Mesendoderm (in vitro differentiated cells): ENCODE results near the gene METAP1.

Experiments
- DNase-seq: peaks from one replicate; pipeline ENCODE4 v3.0.0; 2013
- H2AK5ac ChIP-seq: 2 replicates; pipeline ENCODE4 v1.6.1; 2013; ENCODE audit warnings: low read length, inconsistent platforms
- H2BK120ac ChIP-seq: 2 replicates; pipeline ENCODE4 v1.6.1; 2013; ENCODE audit warnings: low read depth, mild to moderate bottlenecking, low read length, moderate library complexity, mixed read lengths
- H2BK15ac ChIP-seq: replicated peaks from 2 replicates; pipeline ENCODE4 v1.6.1; 2013; ENCODE audit warnings: low read depth, mild to moderate bottlenecking, moderate library complexity
- H2BK5ac ChIP-seq: 2 replicates; pipeline ENCODE4 v1.6.1; 2013; ENCODE audit warnings: low read length, inconsistent platforms
- H3K18ac ChIP-seq: 2 replicates; pipeline ENCODE4 v1.6.1; 2013; ENCODE audit warnings: mild to moderate bottlenecking, low read length, mixed read lengths
- H3K23ac ChIP-seq: one replicate; pipeline ENCODE4 v1.6.1; 2013; ENCODE audit warnings: low read length
- H3K27ac ChIP-seq: 2 replicates; pipeline ENCODE4 v1.5.1; 2013; ENCODE audit warnings: low read depth, mild to moderate bottlenecking, inconsistent platforms, low read length, moderate library complexity
- H3K27me3 ChIP-seq: 2 replicates; pipeline ENCODE4 v1.6.1; 2013; ENCODE audit warnings: low read length, control low read depth, mild to moderate bottlenecking, inconsistent platforms; ENCODE audit not compliant: insufficient read depth, poor library complexity
- H3K36me3 ChIP-seq: 2 replicates; pipeline ENCODE4 v1.6.1; 2013; ENCODE audit warnings: low read length, inconsistent platforms; ENCODE audit not compliant: control insufficient read depth, insufficient read depth
- H3K4ac ChIP-seq: one replicate; pipeline ENCODE4 v1.6.1; 2013; ENCODE audit warnings: low read depth, mild to moderate bottlenecking, low read length, moderate library complexity
- H3K4me1 ChIP-seq: 2 replicates; pipeline ENCODE4 v1.6.1; 2013; ENCODE audit warnings: low read depth, low read length, inconsistent platforms; ENCODE audit not compliant: control insufficient read depth
- H3K4me2 ChIP-seq: 2 replicates; pipeline ENCODE4 v1.6.1; 2013; ENCODE audit warnings: low read length
- H3K4me3 ChIP-seq: 2 replicates; pipeline ENCODE4 v1.5.1; 2013; ENCODE audit warnings: mild to moderate bottlenecking, low read length
- H3K56ac ChIP-seq: one replicate; pipeline ENCODE4 v1.6.1; 2013; ENCODE audit warnings: low read length
- H3K79me1 ChIP-seq: 2 replicates; pipeline ENCODE4 v1.6.1; 2013; ENCODE audit warnings: low read length, inconsistent platforms
- H3K79me2 ChIP-seq: 2 replicates; pipeline ENCODE4 v1.6.1; 2013; ENCODE audit warnings: mild to moderate bottlenecking, low read length; ENCODE audit not compliant: control insufficient read depth, insufficient read depth
- H3K9ac ChIP-seq: 2 replicates; pipeline ENCODE4 v1.6.1; 2013; ENCODE audit warnings: low read length, inconsistent platforms
- H4K5ac ChIP-seq: one replicate; pipeline ENCODE4 v1.6.1; 2013; ENCODE audit warnings: low read length
- H4K8ac ChIP-seq: one replicate; pipeline ENCODE4 v1.6.1; 2013; ENCODE audit warnings: low read depth, mild to moderate bottlenecking, control low read depth, low read length, moderate library complexity
- WGBS: extraction: QIAGEN DNeasy Blood & Tissue Kit; methylation state at CpG from one replicate; pipeline ENCODE4 v1.1.7; 2013; ENCODE audit warnings: low lambda C conversion rate, missing lambda C conversion rate; ENCODE audit not compliant: insufficient coverage; ENCODE audit errors: extremely low coverage; 5-methylcytosine and 5-hydroxymethylcytosine counted together

METAP1 gene

GRCh38 chr4:99074816-99075215 lies 79.3 kb downstream of the METAP1 start:
- Histone ChIP-seq H4K5ac (no peak overlapping the region), H2AK5ac (no peak overlapping the region), H2BK15ac (no peak overlapping the region), H3K79me2 (no peaks in the 10 kb centered on the region), H3K56ac (no peak overlapping the region), H3K4me2 (no peak overlapping the region), H4K8ac (no peak overlapping the region), H3K9ac (no peak overlapping the region), H3K79me1 (no peaks in the 10 kb centered on the region), H3K4me3 (no peak overlapping the region), H2BK5ac (no peak overlapping the region), H2BK120ac (no peak overlapping the region), H3K4ac (no peak overlapping the region), H3K18ac (no peak overlapping the region), H3K27ac (no peak overlapping the region), H3K4me1 (no peaks in the 10 kb centered on the region), H3K36me3 (peaks cover 2% of the 10 kb centered on the region), H3K27me3 (no peaks in the 10 kb centered on the region), H3K23ac (no peak overlapping the region)
- whole genome bisulfite sequencing, result no CpG with 5 or more reads among the region's 7 CpGs
- no peak for DNase-seq

- Histone ChIP-seq H2BK5ac (no peak overlapping the region), H2BK120ac (no peak overlapping the region), H3K4ac (no peak overlapping the region), H3K79me1 (no peaks in the 10 kb centered on the region), H2AK5ac (no peak overlapping the region), H4K8ac (no peak overlapping the region), H3K9ac (no peak overlapping the region), H3K4me2 (no peak overlapping the region), H3K18ac (no peak overlapping the region), H2BK15ac (no peak overlapping the region), H3K36me3 (peaks cover 2% of the 10 kb centered on the region), H3K27me3 (no peaks in the 10 kb centered on the region), H3K23ac (no peak overlapping the region), H3K4me3 (no peak overlapping the region), H3K56ac (no peak overlapping the region), H4K5ac (no peak overlapping the region), H3K79me2 (no peaks in the 10 kb centered on the region), H3K27ac (no peak overlapping the region), H3K4me1 (no peaks in the 10 kb centered on the region)
- DNase-seq, result no peak
- no CpG with 5 or more reads among the region's 5 CpGs for WGBS
Observed at GRCh38 chr4:99076292-99076976, 80.9 kb downstream of the METAP1 start.

- WGBS, result no CpG with 5 or more reads among the region's 4 CpGs
- H2AK5ac ChIP-seq, result no peak overlapping the region
- no peak overlapping the region for H3K56ac ChIP-seq
- no peak overlapping the region for H3K4me3 ChIP-seq
- H3K27ac ChIP-seq, result no peak overlapping the region
- H3K23ac ChIP-seq, result no peak overlapping the region
- no peak for DNase-seq
- no peaks in the 10 kb centered on the region for H3K4me1 ChIP-seq
- no peak overlapping the region for H4K8ac ChIP-seq
- no peaks in the 10 kb centered on the region for H3K27me3 ChIP-seq
- no peak overlapping the region for H2BK5ac ChIP-seq
- H3K4me2 ChIP-seq, result no peak overlapping the region
- no peak overlapping the region for H3K4ac ChIP-seq
- H3K36me3 ChIP-seq, result peaks cover 3% of the 10 kb centered on the region
- no peak overlapping the region for H3K18ac ChIP-seq
- no peak overlapping the region for H4K5ac ChIP-seq
- H3K9ac ChIP-seq, result no peak overlapping the region
- H3K79me2 ChIP-seq, result no peaks in the 10 kb centered on the region
- no peak overlapping the region for H2BK120ac ChIP-seq
- no peak overlapping the region for H2BK15ac ChIP-seq
- peaks cover under 1% of the 10 kb centered on the region for H3K79me1 ChIP-seq
Observed at GRCh38 chr4:99077177-99077576, 81.7 kb downstream of the METAP1 start.

GRCh38 chr4:99078336-99078735 lies 82.8 kb downstream of the METAP1 start:
- Histone ChIP-seq H3K27me3 (no peaks in the 10 kb centered on the region), H4K5ac (no peak overlapping the region), H3K79me1 (peaks cover 3% of the 10 kb centered on the region), H3K56ac (no peak overlapping the region), H3K4ac (no peak overlapping the region), H2AK5ac (no peak overlapping the region), H3K9ac (no peak overlapping the region), H4K8ac (no peak overlapping the region), H3K4me2 (no peak overlapping the region), H3K79me2 (peaks cover 2% of the 10 kb centered on the region), H3K27ac (no peak overlapping the region), H2BK120ac (no peak overlapping the region), H2BK15ac (no peak overlapping the region), H3K23ac (no peak overlapping the region), H3K18ac (no peak overlapping the region), H2BK5ac (no peak overlapping the region), H3K4me1 (no peaks in the 10 kb centered on the region), H3K36me3 (peaks cover 4% of the 10 kb centered on the region), H3K4me3 (no peak overlapping the region)
- DNase-seq, result no peak
- WGBS, result no CpG with 5 or more reads among the region's 5 CpGs

- H3K18ac ChIP-seq, result no peak overlapping the region
- H3K4ac ChIP-seq, result no peak overlapping the region
- H3K9ac ChIP-seq, result no peak overlapping the region
- no peak overlapping the region for H2BK5ac ChIP-seq
- H3K4me3 ChIP-seq, result no peak overlapping the region
- peaks cover 4% of the 10 kb centered on the region for H3K36me3 ChIP-seq
- H3K27me3 ChIP-seq, result no peaks in the 10 kb centered on the region
- H3K56ac ChIP-seq, result no peak overlapping the region
- H3K27ac ChIP-seq, result no peak overlapping the region
- no peak overlapping the region for H4K8ac ChIP-seq
- H3K4me2 ChIP-seq, result no peak overlapping the region
- no peak for DNase-seq
- no peak overlapping the region for H4K5ac ChIP-seq
- H3K4me1 ChIP-seq, result no peaks in the 10 kb centered on the region
- H3K79me1 ChIP-seq, result peaks cover 6% of the 10 kb centered on the region
- H2BK120ac ChIP-seq, result no peak overlapping the region
- H3K79me2 ChIP-seq, result peaks cover 5% of the 10 kb centered on the region
- no CpG with 5 or more reads among the region's 5 CpGs for WGBS
- H2AK5ac ChIP-seq, result no peak overlapping the region
- no peak overlapping the region for H2BK15ac ChIP-seq
- H3K23ac ChIP-seq, result no peak overlapping the region
Observed at GRCh38 chr4:99078931-99079624, 83.6 kb downstream of the METAP1 start.
